Right renal cortex interstitium (tissue), 3 donors: ENCODE measurements around the gene KRTAP9-7. TPM values are rescaled to one million over a fixed set of nuclear protein-coding genes. Genes with fewer than 3 reads are reported as not detected.
"Not testable (repeated sequence)": the region's sequence is repeated elsewhere in the genome, so short reads cannot be mapped to it uniquely, and the experiment has no call there.

Experiments
- DNase-seq, 3 donors: peaks; one replicate each; pipeline ENCODE4 v3.0.0-alpha.2; 2013; ENCODE audit warnings: low read depth in 3 of 3, low spot score in 2 of 3
- polyA plus RNA-seq, 3 donors: library from polyadenylated mRNA; unstranded; fragments of 120-200 nt; gene quantifications; one replicate each; pipeline ENCODE4 v1.2.1, GENCODE V29; 2013; ENCODE audit not compliant: insufficient read length in 3 of 3

Gene KRTAP9-7
- polyA plus RNA-seq, 3 donors: not detected

DNA sequence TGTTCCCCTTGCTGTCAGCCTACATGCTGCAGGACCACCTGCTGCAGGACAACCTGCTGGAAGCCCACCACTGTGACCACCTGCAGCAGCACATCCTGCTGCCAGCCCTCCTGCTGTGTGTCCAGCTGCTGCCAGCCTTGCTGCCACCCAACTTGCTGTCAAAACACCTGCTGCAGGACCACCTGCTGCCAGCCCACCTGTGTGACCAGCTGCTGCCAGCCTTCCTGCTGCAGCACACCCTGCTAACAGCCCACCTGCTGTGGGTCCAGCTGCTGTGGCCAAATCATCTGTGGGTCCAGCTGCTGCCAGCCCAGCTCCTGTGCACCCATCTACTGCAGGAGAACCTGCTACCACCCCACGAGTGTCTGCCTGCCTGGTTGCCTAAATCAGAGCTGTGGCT, 4.2 kb upstream of the KRTAP9-7 start:
- DNase-seq: not testable (repeated sequence)

DNA sequence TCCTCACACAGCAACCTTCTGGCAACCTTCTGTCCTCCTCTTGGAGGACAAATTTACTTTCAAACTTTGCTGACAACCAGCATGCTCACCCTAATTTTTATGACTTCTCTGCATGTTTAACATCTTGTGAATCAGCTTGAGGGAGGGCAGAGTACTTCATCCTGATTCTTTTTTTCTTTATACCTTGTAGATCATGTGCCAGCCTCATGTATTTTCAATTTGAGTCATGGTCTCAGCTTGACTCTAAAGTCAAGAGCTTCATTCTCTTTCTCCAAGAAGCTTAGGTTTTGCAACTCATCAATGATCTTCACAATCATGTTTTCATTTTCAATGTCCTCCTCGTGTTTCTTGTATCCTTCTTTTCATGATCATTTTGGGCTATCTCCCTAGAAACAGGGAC, 3.6 kb upstream of the KRTAP9-7 start:
- DNase-seq: no peak

DNA sequence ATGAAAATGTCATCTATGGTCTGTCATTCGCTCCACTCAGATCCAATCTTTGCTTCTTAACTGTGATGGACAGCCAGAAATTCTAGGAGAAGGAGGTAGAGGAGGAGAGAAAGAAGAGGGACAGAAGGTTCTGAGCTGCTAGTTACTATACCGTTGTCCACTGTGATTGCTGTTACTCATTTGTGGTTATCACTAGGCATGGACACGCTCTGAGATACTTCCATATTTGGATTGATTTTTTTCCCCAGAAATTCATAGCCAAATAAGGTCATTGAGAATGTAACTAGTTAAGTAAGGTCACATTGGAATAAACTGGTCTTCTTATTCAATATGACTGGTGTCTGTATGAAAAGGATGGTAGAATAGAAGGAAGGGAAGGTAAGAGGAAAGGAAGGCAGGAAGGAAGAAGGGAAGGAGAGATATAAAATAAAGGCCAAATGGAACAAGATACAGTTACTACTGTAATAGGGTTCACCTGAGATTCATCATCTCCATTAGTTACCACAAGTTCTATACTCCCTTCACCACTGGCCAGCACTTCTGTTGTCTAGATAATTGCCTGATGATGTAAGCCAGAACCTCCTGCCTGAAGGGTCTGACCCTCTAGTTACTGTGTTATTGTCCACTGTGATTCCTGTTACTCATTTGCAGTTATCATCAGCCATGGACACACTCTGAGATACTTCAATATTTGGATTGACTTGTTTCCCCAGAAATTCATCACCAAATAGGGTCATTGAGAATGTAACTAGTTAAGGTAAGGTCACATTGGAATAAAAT, 2.9 kb downstream of the KRTAP9-7 start:
- no peak for DNase-seq

DNA sequence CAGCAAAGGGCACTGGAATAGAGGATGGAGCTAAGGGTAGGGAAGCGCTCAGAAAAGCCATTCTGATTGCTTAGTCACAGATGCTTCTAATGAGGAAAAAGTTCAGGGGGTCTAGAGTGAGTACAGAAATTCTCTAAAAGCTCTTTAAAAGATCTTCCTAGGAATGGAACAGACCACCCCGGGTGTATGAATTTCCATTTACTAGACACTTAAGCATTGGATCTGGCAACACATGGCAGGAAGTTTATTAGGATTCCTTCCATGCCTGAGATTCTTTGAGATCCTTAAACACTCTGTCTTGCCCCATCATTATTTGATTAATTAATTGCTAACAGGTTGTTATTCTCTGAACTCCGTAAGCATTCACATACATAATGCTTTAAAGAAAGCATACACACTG, 8.5 kb downstream of the KRTAP9-7 start:
- DNase-seq: no peak

DNA sequence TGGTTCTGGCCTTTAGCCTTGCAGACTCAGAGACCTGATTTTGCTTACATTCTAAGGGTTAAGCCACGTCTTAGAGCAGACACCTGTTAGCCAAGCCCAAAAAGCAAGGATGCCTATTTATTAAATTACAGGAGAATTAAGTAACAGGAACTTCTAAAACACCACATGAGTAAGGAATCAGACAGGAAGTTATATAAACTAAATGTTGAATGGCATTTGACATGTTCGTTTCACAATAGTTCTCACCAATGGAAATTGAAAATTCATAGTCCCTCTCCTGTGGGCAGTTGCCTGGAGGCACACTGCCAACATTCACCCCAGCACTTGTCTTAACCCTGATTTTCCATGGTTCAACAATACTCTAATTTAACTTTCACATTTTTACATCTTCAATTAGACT, 9.0 kb downstream of the KRTAP9-7 start:
- no peak for DNase-seq

DNA sequence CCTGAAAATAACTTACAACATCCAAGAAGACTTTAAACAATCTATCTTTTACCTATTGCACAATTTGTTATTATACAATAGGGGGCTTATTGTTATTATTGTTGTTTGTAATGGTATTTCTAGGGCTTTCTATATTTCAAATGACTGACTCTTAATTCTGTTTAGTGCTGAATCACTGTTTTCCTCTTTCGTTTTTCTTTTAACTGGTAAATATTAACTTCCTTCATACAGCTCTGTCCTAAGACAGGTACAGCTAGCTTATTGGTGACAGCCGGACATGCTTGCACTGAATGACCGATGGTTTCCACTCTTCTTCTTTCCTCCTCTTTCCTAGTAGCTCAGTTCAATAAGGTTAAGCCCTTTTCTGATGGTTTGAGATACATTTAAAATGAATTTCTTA, 11.6 kb downstream of the KRTAP9-7 start:
- DNase-seq: no peak

DNA sequence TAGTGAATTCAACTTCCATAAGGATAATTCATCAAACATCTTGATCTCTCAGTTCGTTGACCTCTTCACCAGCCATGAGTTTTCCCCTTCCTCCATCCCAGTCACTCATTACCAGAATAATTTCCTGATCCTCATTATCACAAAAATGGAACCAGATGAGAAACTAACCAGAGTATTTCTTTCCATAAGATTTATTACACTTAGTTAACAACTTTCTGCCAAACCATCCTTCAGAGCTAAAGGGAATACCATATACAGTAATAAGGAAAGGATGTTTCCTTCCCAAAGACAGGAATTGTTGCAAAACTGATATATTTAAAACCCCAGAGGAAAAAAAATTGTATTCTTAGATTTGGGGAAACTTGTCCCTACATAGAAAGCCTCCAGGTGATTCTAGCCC, 18.5 kb downstream of the KRTAP9-7 start:
- no peak for DNase-seq

DNA sequence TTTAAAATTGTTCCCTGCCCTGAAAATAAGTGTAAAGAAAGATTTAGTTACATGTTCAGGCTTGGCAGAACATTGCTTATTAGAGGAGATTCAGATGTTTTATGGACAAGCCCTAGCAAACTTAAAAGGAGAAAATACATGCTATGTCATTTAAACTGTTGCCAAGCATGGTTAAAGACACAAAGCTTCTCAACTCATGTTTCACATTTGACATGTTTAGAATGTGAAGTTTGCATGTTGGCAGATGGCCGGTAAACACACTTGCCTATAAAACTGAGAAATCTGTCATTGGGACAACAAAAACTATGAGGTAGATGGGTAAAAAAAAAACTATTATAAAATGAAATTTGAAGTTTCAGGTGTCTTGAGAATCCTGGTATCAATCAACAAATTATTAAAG, 21.3 kb downstream of the KRTAP9-7 start:
- DNase-seq: no peak

DNA sequence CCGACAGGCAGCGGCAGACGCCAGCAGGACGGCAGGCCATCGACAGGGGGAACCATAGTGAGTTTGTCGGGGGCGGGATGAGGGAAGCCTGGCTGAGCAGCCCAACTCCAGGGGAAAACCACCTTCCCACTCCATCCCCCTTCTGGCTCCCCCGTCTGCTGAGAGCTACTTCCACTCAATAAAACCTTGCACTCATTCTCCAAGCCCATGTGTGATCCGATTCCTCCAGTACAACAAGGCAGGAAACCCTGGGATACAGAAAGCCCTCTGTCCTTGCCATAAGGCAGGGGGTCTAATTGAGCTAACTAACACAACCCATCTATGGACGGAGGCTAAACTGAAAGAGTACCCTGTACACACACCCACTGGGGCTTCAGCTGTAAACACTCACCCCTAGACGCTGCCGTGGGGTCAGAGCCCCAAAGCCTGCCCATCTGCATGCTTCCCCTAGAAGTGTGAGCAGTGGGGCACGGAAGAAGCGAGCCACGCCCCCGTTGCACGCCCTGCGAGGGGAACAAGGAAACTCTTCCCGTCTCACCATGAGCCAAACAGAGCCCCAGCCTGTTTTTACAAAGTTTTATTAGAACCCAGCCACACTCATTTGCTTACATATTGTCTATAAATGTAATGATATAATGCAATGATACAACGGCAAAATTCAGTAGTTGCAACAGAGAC, 23.1 kb downstream of the KRTAP9-7 start:
- DNase-seq: no peak

DNA sequence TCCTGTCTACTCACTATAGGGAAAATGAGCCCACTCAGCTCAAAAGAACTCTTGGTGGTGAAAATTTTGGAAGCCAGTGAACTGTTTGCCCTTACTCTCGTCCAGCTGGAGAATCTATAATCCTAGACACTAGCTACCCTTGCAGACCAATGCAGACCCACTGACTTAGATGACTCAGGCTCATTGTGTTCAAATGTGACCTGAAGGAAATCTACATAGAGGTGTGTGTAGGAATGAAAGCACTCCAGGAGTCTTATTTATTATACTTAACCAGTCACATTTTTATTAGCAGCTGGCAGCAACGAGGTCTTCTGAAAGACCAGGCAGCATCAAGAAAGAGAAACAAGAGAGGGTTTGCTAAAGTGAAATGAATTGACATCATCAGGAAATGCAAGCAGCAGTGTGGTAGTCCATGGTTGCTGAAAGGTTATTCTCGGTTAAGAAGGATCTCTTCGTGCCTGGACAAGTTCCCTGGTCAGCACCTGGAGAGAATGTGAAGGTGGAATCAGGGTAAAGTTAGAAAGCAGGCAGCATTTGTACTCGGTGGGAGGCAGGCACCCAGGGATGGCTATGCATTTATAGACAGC, 25.8 kb downstream of the KRTAP9-7 start:
- DNase-seq: no peak

DNA sequence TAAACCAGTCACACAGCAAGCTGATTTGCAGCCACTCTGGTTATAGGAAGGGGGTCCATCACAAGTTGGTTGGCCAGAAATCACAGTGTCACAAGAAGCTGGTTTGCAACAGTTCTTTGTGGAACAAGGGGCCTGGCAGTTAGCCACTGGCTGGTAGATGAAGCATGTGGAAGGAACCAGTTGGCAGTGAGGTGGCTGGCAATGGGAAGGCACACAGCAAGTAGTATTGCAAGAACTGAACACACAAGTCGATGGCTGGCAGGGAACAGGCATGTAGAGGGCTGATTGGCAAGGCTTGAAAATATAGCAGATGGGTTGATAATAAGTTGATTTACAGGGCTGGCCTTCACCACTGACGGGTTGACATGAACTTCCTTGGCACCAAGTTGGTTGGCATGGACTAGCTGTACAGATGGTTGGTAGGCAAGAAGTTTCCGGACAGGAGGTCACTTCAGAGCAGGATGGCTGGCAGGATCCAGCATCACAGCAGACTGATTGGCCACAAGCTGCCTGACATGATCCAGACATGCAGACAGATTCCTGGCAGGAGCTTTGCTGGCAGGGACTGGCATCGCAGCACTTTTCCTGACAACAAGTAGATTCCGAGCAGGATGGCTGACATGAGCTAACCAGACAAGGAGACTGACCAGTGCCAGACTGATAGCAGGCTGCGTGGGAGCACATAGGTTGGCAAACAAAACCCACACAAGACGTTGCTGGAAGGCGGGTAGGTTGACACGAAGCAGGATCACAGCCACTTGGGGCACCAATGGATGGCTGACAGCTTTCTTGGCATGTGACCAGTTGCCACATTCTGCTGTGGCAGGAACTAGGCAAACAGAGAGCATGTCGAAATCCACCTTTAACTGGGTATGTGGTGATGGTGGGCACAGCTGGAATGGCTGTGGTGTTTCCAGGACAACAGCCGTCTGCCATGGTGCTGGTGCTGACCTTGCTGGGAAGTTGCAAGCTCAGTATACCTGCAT, 26.7 kb downstream of the KRTAP9-7 start, which contains the start of gene KRTAP29-1:
Gene KRTAP29-1, minus strand, starts transcription at position 936 of the 986 bp plus-strand sequence. Its CDS starts 0 bp downstream, at position 936.
- DNase-seq: no peak

DNA sequence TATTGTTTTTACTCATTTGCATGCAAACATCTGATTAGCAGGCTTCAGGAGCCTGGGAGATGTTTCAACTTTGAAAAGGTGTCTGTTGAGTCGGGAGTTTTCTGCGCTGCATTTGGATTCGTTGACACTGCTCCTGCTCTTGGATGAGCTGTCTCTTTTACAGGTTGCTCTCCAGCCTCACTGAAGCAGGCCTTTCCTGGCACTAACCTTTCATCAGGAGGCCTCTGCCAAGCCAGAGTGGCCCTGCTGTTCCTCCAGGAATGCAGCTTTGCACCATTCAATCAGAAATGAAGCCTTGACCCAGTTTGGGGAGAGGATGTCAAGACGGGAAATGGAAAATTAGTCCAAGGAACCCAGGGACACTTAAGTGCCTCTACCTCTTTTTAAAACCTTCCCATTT, 27.5 kb downstream of the KRTAP9-7 start:
- DNase-seq: no peak

DNA sequence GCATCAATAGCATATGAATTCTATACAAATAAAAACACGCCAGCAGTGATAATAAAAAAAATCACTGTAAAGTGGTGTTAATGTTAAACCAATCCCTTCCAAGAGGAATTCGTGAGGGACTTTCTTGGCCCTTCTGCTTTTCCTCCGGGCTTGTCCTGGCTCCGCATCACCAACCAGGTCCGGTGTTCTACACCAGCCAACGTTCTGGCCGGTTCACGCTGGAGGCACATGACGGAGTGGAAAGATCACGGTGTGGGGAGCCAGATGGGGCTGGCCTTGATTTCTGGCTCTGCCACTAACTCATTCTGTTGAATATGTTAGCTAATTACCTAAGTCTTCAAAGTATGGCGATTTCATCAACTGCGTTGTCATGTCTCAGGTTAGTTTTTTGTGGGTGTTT, 28.6 kb downstream of the KRTAP9-7 start:
- no peak for DNase-seq

DNA sequence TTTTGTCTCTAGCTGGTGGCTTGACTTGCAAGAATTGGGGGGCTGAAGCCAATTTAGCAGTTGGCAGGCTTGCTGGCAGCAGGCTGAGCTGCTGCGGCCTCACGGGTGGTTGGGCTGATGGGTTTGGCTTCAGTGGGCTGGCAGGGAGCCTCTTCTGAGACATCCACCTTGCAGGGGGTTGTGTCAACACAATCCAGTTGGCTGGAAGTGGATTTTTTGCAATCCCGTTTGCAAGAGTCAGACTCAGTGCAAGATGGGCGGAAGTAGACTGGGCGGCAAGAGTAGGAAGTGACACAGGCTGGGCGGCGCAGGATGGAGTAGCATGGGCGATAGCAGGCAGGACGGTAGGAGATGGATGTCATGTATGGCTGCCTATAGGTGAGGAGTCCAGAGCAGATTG, 32.1 kb downstream of the KRTAP9-7 start:
- no peak for DNase-seq

DNA sequence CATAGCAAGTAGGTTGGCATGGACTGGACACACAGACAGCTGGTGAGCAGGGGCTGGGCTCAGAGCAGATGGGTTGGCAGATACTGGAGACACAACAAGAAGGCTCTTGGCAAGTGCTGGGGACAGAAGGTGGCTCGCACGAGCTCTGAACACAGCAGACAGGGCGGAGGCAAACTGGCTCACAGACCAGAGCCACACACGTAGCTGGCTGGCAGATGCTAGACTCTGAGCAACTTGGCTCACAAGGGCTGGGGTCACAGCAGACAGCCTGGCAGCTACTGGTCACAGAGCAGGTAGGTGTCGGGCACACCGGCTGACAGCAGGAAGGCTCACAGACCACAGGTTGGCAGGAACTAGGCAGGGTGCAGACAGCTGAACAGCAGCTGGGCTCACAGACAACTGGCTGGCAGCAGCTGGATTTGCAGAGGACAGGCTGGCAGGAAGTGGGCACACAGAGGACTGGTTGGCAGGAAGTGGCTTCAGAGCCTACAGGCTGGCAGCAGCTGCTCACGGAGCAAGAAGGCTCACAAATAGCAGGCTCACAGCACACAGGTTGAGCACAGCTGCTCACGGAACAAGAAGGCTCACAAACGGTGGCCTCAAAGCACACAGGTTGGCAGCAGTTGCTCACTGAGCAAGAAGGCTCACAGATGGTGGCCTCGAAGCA, 32.9 kb downstream of the KRTAP9-7 start:
- no peak for DNase-seq

DNA sequence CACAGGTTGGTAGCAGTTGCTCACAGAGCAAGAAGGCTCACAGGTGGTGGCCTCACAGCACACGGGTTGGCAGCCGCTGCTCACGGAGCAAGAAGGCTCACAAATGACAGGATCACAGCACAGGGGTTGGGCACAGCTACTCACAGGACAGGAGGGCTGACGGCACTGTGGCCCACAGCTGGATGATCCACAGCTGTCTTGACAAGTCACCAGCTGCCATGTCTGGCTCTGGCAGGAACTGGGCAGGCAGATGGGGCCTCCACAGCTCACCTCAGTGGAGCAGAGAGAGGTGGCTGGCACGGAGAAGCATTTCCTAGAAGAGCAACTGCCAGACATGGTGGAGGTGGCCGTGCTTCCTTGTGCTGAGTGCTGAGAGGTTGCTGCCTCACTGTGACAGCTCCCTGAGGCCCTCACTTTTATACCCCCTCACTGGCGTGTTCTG, 33.4 kb downstream of the KRTAP9-7 start, which contains the start of gene KRTAP16-1:
Gene KRTAP16-1, minus strand, starts transcription at position 392 of the 442 bp plus-strand sequence. Its CDS starts 56 bp downstream, at position 336.
- no peak for DNase-seq

DNA sequence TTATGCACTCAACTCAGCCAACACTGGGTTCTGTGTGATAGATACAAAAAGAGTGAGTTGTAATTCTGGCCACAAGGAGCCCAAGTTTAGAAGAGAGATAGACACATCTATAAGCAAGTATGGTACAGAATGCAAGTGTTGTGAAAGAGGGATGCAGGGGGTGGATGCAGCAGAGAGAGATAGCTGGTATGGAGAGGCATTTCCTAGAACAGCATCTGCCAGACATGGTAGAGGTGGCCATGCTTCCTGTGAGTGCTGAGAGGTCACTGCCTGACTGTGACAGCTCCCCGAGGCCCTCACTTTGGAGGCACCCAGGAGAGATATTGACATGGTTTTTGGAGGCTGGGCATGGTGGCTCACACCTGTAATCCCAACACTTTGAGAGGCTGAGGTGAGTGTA, 35.6 kb downstream of the KRTAP9-7 start:
- DNase-seq: no peak

DNA sequence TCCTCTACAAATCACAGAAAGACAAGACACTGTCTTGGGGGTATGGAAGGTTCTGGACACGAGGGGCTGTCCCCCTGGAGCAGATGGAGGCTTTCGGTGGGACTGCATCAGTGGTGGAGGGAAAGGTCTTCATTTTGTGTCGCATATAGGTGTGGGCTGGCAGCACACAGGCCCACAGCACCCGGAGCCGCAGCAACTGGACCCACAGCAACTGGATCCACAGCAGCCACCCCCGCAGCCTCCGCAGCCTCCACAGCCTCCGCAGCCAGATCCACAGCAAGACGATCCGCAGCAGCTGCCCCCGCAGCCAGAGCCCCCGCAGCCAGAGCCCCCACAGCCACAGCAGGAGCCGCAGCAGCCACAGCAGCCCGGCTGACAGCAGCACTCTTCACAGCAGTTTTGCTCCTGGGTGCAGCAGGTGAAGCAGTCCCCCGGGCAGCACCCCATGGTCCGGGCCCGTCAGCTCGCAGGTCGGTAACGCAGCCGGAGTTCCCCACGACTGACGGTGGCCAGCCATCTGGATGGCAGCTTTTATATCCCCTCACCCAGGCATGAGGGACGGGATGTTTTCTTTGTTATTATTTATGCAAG, 39.8 kb downstream of the KRTAP9-7 start, which contains the start of gene KRTAP17-1:
Gene KRTAP17-1, minus strand, starts transcription at position 507 of the 591 bp plus-strand sequence. Its CDS starts 60 bp downstream, at position 447.
- no peak for DNase-seq

DNA sequence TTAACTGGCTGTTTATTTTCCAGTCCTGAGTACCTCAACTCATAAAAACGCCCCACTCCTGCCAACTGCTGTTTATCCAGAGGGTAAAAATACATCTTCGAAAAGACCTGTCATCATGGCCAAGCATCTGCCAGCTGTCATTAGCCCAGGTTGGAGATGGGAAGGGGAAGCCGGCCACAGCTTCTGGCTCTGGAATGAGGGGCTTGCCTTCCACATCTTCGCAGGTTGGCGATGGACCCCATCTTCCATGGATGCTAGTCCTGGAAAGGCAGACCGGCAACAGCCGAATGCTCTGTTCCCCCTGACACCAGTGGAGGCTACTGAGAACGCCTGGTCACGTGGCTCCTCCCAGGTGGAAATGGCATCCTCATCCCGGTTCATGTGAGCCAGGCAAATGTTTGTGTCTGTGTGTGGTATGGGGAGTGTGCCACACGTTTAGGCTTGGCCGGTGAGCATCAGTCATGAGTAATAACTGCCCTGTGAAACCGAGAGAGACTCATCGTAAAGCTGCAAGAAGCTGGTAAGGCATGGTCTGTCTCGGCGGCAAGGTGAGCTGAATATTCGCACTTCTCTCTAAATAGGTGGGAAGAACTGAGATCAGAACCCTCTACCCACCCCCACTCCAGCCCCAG, 40.4 kb downstream of the KRTAP9-7 start:
- no peak for DNase-seq
